ENCODE data around the gene PRKN.
A peak's percentile ranks its signal among the peaks of the same experiment; 100 is the strongest.

The PRKN gene

GRCh38 chr6:161673026-161673425, 1054.5 kb downstream of the PRKN start:
- DNase-seq (ENCODE audit: low read depth, low spot score), result no peak

GRCh38 chr6:161671117-161671516, 1056.4 kb downstream of the PRKN start:
- no peak for DNase-seq (ENCODE audit: low read depth, low spot score)

GRCh38 chr6:161668665-161669064, 1058.9 kb downstream of the PRKN start:
- no peak for DNase-seq (ENCODE audit: low read depth, low spot score)

GRCh38 chr6:161667957-161668356, 1059.6 kb downstream of the PRKN start:
- no peak for DNase-seq (ENCODE audit: low read depth, low spot score)

- no peak for DNase-seq (ENCODE audit: low read depth, low spot score)
Observed at GRCh38 chr6:161663682-161664081, 1063.9 kb downstream of the PRKN start.

- no peak for DNase-seq (ENCODE audit: low read depth, low spot score)
Observed at GRCh38 chr6:161660666-161661571, 1066.6 kb downstream of the PRKN start.

GRCh38 chr6:161658211-161658610, 1069.4 kb downstream of the PRKN start:
- no peak for DNase-seq (ENCODE audit: low read depth, low spot score)

- no peak for DNase-seq (ENCODE audit: low read depth, low spot score)
Observed at GRCh38 chr6:161654209-161654608, 1073.4 kb downstream of the PRKN start.

- no peak for DNase-seq (ENCODE audit: low read depth, low spot score)
Observed at GRCh38 chr6:161651949-161652348, 1075.6 kb downstream of the PRKN start.

GRCh38 chr6:161649841-161650240, 1077.7 kb downstream of the PRKN start:
- DNase-seq (ENCODE audit: low read depth, low spot score), result no peak

- DNase-seq (ENCODE audit: low read depth, low spot score), result no peak
Observed at GRCh38 chr6:161649068-161649467, 1078.5 kb downstream of the PRKN start.

- no peak for DNase-seq (ENCODE audit: low read depth, low spot score)
Observed at GRCh38 chr6:161647234-161647633, 1080.3 kb downstream of the PRKN start.

- DNase-seq (ENCODE audit: low read depth, low spot score), result peak; percentile 67
Observed at GRCh38 chr6:161644521-161644920, 1083.0 kb downstream of the PRKN start.

- no peak for DNase-seq (ENCODE audit: low read depth, low spot score)
Observed at GRCh38 chr6:161641175-161641574, 1086.4 kb downstream of the PRKN start.

- peak; percentile 69 for DNase-seq (ENCODE audit: low read depth, low spot score)
Observed at GRCh38 chr6:161639772-161640171, 1087.8 kb downstream of the PRKN start.

- no peak for DNase-seq (ENCODE audit: low read depth, low spot score)
Observed at GRCh38 chr6:161637658-161638057, 1089.9 kb downstream of the PRKN start.

- no peak for DNase-seq (ENCODE audit: low read depth, low spot score)
Observed at GRCh38 chr6:161636882-161637430, 1090.6 kb downstream of the PRKN start.

- DNase-seq (ENCODE audit: low read depth, low spot score), result no peak
Observed at GRCh38 chr6:161635975-161636374, 1091.6 kb downstream of the PRKN start.

GRCh38 chr6:161634916-161635315, 1092.7 kb downstream of the PRKN start:
- no peak for DNase-seq (ENCODE audit: low read depth, low spot score)

GRCh38 chr6:161631676-161632194, 1095.8 kb downstream of the PRKN start:
- peak; percentile 88 for DNase-seq (ENCODE audit: low read depth, low spot score)

GRCh38 chr6:161630674-161631073, 1096.9 kb downstream of the PRKN start:
- no peak for DNase-seq (ENCODE audit: low read depth, low spot score)

GRCh38 chr6:161626132-161626676, 1101.4 kb downstream of the PRKN start:
- DNase-seq (ENCODE audit: low read depth, low spot score), result no peak

GRCh38 chr6:161624111-161624510, 1103.5 kb downstream of the PRKN start:
- no peak for DNase-seq (ENCODE audit: low read depth, low spot score)
